DND-41 (cell line): Measurements from ENCODE around the gene SPTLC1.

Source experiments
- EZH2 ChIP-seq: IDR thresholded peaks from 3 replicates; pipeline ENCODE4 v1.6.1; 2012; ENCODE audit warnings: borderline replicate concordance, low read depth, mild to moderate bottlenecking, moderate library complexity, low read length, inconsistent platforms; ENCODE audit not compliant: severe bottlenecking
- TF ChIP-seq, protein P1 (sequence below): IDR thresholded peaks from 2 replicates; pipeline ENCODE4 v1.5.1; 2012; ENCODE audit warnings: borderline replicate concordance, low read length, moderate library complexity, mild to moderate bottlenecking; ENCODE audit not compliant: poor library complexity, severe bottlenecking; ENCODE audit errors: extremely low read depth

GRCh38 chr9:92095236-92095635 lies 20.0 kb downstream of the SPTLC1 start:
- TF ChIP-seq, protein P1, sequence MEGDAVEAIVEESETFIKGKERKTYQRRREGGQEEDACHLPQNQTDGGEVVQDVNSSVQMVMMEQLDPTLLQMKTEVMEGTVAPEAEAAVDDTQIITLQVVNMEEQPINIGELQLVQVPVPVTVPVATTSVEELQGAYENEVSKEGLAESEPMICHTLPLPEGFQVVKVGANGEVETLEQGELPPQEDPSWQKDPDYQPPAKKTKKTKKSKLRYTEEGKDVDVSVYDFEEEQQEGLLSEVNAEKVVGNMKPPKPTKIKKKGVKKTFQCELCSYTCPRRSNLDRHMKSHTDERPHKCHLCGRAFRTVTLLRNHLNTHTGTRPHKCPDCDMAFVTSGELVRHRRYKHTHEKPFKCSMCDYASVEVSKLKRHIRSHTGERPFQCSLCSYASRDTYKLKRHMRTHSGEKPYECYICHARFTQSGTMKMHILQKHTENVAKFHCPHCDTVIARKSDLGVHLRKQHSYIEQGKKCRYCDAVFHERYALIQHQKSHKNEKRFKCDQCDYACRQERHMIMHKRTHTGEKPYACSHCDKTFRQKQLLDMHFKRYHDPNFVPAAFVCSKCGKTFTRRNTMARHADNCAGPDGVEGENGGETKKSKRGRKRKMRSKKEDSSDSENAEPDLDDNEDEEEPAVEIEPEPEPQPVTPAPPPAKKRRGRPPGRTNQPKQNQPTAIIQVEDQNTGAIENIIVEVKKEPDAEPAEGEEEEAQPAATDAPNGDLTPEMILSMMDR, result no peak
- no peak for TF ChIP-seq EZH2
